ENCODE measurements around the gene RHOH. TPM values are rescaled to one million over a fixed set of nuclear protein-coding genes. Genes with fewer than 3 reads are reported as not detected.

The RHOH gene
- total RNA-seq, 1 donor from 2014 or later = 0.29 TPM

DNA sequence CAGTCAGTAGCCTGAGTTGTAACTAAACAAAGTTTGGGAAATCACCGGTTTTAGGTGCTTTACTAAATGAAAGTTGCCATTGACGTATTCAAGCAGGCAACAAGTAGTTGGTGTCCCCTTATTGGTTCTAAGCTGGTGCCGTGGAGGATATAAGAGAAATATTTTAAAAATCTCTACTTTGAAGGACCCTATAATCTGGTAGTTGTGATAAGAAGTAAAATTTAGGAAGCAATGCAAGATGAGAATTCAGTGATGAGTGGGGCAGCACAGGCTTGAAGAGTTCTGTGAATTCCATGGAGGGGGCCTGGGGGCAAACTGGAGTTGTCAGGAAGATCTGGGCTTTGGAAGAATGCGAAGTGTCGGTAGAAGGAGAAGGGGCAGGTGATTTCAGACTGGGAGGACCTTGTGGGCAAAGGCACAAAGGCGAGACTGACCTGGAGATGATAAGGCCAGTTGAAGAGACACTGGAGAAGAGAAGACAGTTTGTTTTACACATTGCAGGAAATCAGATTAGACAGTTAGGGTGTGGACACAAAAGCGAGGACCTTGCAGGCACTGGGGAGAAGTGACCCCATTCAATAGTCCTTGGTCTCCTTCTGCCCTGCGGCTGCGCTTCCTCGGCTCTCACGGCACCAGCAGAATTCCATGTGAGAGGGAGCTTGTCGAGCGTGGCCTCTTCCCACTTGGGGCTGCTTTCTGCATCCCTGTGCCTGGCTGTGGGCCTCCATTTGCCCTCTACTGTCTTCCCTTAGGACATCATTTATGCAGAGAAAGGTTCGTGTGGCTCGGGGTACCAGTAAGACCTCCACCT is 1.3 kb downstream of the RHOH start:
- no peak for TF ChIP-seq CTCF (IDR thresholded peaks at IDR 0.05; ENCODE audit: unreplicated experiment)
- Mint-ChIP-seq H3K27ac (no peak overlapping the region), H3K9me3 (no peaks in the 10 kb centered on the region), H3K36me3 (no peaks in the 10 kb centered on the region), H3K4me3 (no peak overlapping the region), H3K27me3 (ENCODE audit: low read depth) (no peaks in the 10 kb centered on the region), H3K4me1 (peaks cover 24% of the 10 kb centered on the region)
- no peak for DNase-seq (ENCODE audit: low spot score in 2 of 2, unreplicated experiment in 2 of 2)

- Mint-ChIP-seq H3K27ac (no peak overlapping the region), H3K4me1 (peaks cover 15% of the 10 kb centered on the region), H3K4me3 (no peak overlapping the region), H3K27me3 (ENCODE audit: low read depth) (no peaks in the 10 kb centered on the region), H3K36me3 (no peaks in the 10 kb centered on the region), H3K9me3 (no peaks in the 10 kb centered on the region)
- TF ChIP-seq CTCF (IDR thresholded peaks at IDR 0.05; ENCODE audit: unreplicated experiment) = no peak
- no peak for DNase-seq (ENCODE audit: low spot score in 2 of 2, unreplicated experiment in 2 of 2)
Observed at GRCh38 chr4:40199179-40199670, 2.4 kb downstream of the RHOH start.

GRCh38 chr4:40199999-40200874 is 3.4 kb downstream of the RHOH start:
- Mint-ChIP-seq H3K4me1 (peaks cover 8% of the 10 kb centered on the region), H3K27me3 (ENCODE audit: low read depth) (no peaks in the 10 kb centered on the region), H3K27ac (no peak overlapping the region), H3K9me3 (no peaks in the 10 kb centered on the region), H3K36me3 (no peaks in the 10 kb centered on the region), H3K4me3 (no peak overlapping the region)
- no peak for TF ChIP-seq CTCF (IDR thresholded peaks at IDR 0.05; ENCODE audit: unreplicated experiment)
- DNase-seq (ENCODE audit: low spot score in 2 of 2, unreplicated experiment in 2 of 2) = no peak

DNA sequence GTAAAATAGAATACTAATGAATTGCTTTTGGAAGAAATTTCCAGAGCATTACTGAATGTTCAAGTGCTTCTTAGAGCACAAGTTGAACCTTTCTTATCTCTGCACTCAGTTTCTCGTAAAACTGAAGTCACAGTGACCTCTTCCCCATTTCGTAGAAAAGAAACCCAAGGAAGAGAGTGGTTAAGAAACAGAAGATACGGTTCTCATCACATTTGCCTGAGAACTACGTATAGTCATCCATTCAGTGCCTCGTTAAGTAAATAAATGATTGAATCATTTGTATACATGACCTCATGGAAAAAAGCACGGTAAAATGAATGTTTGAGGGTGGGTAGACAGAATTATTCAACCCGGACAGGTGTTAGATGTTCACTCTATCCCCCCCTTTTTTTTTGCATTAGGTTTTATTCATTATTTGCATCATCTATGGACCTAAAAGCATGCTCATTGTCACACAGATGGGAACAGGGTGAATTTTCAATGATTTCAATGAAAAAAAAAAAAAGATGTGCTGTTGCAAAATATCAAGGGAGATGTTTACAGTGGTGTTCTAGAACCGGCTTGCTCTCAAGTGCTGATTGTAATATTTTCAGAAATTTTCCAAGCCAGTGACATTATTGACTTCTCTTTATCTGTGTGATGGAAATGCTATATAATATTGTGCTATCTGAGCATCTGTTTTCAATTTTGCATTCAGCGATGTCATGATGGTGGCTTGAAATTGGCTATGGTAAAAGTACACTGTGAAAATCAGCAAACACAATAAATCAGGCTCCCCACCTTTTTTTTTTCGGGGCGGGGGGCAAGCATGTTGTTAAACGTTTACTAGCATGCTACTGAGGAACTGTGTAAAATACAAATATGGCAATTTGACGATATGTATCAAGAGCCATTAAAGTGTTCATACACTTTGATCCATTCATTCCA is 4.3 kb downstream of the RHOH start:
- H3K4me1 Mint-ChIP-seq = peaks cover 10% of the 10 kb centered on the region

More for the DNA sequence above, 4.3 kb downstream of the RHOH start:
- no peaks in the 10 kb centered on the region for H3K36me3 Mint-ChIP-seq
- no peak for TF ChIP-seq CTCF (IDR thresholded peaks at IDR 0.05; ENCODE audit: unreplicated experiment)
- H3K4me3 Mint-ChIP-seq = no peak overlapping the region
- no peak for DNase-seq (ENCODE audit: low spot score in 2 of 2, unreplicated experiment in 2 of 2)
- H3K9me3 Mint-ChIP-seq = no peaks in the 10 kb centered on the region
- H3K27me3 Mint-ChIP-seq (ENCODE audit: low read depth) = no peaks in the 10 kb centered on the region
- H3K27ac Mint-ChIP-seq = peak overlapping the region; percentile 42
